HG02973 (cell line): ENCODE data around the gene LAMP5.

Experiments
- ATAC-seq: cut with Tn5 transposase; IDR thresholded peaks from one replicate; pipeline ENCODE4 v1.9.1; 2021; ENCODE audit warnings: moderate library complexity; ENCODE audit not compliant: unreplicated experiment

Gene LAMP5

DNA sequence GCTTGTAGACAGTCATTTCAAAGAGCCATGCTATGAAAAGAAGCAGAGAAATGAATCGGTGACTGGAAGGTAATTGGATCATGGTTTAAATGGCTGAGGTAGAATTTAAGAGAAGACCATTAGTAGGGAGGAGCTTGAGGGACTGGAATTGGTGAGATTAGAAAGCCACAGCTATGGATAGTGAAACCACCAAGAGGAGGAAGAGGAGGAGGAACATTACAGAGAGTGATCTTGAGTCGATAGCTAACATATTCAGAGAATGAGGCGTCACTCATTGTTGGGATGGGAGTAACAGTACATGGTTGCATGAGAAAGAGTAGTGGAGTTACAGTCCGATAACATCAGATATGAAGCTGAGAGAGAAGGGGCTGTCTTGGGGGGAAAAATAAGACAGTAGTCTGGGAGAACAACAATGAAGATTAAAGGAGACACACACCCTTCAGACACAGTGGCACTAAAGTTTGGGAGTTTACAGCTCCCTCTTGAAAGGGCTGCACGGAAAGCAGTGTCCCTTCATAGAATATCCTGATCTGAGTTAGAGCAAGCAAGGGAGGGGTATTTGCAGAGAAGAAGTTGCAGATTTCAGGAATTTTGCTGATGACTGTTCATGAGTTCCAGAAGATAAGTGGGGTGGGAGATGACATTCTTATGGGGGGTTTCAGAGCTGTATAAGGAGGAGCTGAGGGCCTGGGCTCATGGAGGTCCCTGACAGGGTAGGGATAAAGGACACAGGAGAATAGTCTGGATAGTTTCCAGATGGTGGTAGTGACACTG is 15.1 kb upstream of the LAMP5 start:
- ATAC-seq = no peak

DNA sequence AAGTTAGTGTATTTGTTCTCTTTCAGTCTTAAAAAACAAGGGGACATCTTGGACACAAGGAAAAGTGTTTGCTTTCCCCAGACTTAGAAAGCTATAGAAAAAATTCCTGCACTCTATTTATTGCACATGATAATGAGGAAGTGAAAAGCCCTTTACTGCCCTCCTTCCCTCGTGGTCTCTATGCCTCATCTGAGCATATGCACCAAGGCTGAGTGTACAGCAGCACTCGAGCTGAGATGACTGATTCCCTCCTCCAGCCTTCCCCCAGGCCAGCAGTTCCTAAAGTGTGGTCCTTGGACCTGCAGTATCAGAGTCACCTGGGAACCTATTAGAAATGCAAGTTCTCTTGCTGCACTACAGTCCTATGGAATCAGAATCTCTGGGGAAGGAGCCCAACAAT is 14.3 kb upstream of the LAMP5 start:
- ATAC-seq = no peak

GRCh38 chr20:9501473-9501872 is 12.9 kb upstream of the LAMP5 start:
- no peak for ATAC-seq

GRCh38 chr20:9503526-9504245 is 10.7 kb upstream of the LAMP5 start:
- ATAC-seq = no peak

- no peak for ATAC-seq
These were observed 8.0 kb upstream of the LAMP5 start for GRCh38 chr20:9506280-9506821.

DNA sequence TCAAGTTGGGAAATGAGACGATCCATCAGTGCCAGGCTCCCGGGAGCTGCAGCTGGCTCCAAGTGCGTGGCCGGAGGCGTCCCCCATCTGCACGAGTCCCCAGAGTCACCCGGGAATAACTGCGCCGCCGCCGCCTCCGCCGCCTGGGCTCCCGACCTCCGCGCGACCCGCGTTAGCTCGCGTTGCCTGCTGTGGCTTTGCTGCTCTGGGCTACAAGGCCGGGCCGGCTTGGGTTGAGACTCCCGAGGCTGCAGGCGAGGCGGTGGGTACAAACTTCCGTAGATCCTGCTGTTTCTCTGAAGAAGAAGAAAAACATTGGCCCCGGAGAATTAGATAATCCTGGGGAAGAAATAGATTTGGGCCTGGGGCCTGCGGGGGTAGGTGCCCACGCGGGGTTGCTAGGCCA is 7.4 kb upstream of the LAMP5 start:
- no peak for ATAC-seq

- no peak for ATAC-seq
These were observed 6.7 kb upstream of the LAMP5 start for GRCh38 chr20:9507544-9508239.

- no peak for ATAC-seq
These were observed 6.1 kb upstream of the LAMP5 start for GRCh38 chr20:9508240-9508661.

- ATAC-seq = no peak
These were observed 5.7 kb upstream of the LAMP5 start for GRCh38 chr20:9508696-9509178.

GRCh38 chr20:9509246-9509645 is 5.1 kb upstream of the LAMP5 start:
- no peak for ATAC-seq

DNA sequence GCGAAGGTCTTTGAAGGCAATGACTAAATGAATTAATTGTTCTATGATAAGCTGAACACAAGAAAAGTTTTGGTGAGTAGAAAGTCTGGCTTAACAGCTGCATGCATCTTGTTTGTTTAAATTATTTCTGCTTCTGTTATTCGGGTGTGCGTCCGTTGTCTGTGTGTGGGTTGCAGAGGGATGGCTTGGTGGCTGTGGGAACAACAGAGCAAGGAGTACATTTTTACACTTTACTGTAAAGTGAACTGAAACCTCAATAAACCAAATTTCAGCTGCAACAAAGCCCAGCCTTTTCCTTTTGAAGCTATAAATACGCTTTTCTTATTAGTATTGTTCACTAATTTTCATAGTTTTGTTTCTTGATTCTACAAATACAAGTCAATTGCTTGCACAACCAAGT is 3.5 kb upstream of the LAMP5 start:
- no peak for ATAC-seq

DNA sequence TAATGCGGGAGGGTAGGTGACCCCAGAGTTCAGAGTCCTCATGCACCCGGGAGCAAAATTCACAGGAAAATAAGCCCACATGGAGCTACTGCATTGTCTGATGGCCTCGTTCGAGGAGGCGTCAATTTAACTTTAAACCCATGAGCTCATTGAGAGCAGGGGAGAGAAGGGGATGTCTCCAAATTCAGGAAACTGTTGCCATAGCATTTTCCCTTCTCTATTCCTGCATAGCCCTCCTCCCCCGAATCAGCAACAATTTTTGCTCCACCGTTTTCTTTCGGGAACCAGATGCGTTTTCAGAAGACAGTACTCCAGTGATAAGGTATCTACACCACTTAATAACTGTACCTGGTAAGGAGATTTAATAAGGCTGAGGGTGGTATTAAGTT is 324 bp upstream of the LAMP5 start:
- ATAC-seq = no peak

DNA sequence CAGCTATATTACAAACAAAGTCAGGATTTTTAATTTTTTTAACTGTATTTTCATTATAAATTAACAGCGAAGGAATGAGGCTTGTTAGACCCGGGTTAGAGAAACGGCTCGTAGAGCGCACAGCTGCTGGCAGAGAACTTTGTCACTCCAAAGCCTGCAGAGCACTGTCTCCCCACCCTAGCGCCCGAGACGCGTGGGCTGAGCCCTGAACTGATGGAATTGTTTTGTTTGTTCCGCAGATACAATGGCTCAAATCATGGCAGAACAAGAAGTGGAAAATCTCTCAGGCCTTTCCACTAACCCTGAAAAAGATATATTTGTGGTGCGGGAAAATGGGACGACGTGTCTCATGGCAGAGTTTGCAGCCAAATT is 810 bp downstream of the LAMP5 start:
- ATAC-seq = no peak

DNA sequence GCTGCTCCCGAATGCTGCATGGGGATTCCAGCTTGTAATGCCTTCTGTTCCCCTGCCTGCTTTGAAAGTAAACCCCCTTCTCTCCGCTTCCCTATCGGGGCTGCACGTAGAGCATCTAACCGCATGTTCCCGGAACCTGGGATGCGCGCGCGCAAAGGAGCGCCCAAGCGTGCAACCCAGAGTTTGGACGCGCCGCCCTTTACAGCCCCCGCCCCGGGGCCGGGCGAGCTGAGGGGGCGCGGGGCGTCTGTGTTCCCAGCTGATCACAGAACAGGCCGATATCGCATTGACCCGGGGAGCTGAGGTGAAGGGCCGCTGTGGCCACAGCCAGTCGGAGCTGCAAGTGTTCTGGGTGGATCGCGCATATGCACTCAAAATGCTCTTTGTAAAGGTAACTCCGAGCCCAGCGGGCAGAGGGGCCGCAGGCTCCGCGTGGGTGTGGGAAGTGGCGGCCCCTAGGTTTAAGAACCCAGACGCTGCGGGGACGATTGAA is 1.4 kb downstream of the LAMP5 start:
- no peak for ATAC-seq

DNA sequence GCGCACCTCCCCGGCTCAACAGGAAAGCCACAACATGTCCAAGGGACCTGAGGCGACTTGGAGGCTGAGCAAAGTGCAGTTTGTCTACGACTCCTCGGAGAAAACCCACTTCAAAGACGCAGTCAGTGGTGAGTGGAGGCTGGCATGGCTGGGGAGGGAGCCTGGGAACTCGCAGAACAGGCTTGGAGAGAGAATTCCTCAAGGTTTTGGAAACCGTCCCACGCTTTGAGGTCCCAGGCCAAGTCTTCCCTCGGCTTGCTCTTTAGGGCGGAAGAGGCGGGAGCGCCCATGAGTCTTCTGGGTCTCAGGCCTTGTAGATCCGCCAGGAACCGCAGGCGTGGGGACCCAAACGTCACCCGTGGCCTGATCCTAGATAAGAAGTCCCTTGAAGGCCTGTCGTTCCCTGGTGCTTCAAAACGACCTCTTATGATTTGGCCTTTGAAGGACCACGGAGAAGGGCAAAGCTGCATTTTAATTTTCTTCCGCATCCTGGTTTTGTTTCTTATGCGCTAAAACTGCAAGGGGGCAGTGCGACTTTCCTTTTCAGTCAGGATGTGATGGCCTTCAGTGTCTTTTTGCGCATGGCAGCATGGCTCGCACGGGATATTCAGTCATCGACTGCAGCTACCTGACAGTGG is 2.0 kb downstream of the LAMP5 start:
- ATAC-seq = peak; percentile 34

DNA sequence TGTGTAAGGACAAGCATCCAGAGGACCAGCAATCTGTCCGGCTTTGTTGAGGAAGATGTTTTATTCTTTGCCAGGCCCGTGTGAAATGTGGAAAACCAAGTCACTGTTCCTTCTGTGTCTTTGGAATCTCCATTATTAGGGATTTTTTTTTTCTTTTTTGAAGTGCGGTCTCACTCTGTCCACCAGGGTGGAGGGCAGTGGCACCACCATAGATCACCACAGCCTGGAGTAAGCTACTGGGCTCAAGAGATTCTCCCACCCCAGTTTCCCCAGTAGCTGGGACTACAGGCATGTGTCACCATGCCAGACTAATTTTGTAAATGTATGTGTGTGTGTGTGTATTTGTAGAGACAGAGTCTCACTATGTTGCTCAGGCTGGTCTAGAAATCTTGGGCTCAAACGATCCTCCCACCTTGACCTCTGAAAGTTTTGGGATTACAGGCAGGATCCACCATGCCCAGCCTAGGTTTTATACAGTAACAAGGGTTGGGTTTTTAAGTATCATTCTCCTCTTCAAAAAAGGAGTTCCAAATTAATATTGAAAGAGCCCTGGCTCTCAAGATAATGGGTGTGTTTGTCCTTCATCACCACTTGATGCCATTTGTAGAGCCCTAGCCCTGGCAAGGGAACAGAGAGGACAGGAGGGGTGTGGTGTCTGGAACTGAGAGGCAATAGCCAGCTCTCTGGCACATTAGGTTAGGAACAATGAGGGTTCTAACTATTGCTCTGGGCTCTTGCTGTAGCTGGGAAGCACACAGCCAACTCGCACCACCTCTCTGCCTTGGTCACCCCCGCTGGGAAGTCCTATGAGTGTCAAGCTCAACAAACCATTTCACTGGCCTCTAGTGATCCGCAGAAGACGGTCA is 3.1 kb downstream of the LAMP5 start:
- no peak for ATAC-seq

DNA sequence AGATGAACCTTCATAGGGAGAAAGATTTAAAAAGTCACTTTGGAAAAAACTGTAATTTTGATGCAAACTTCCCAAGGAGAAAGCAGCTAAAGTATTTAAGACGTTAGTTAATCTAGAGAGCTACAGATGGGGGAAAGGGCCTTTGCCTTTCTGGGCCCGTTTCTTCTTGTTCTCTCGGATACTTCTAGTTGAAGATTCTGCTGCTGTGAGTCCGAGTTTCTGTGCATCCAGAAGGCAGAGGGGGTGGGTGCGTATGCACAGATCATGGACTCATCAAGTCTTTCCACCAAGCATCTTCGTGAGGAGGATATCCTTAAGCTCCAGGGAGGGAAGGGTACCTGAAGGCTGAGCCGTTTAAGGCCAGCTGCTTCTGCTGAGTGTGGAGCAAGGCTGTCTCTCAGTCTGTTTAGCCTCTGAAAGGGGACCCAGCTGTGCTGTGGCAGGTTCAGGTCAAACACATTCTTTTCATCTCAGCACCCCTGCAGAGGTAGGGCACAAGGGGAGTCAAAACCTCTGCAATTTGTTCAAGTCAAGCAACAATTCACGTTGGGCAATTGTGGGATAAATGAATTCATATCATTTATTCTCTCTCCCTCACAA is 4.3 kb downstream of the LAMP5 start:
- ATAC-seq = no peak

GRCh38 chr20:9520086-9520485 is 5.7 kb downstream of the LAMP5 start:
- no peak for ATAC-seq

- ATAC-seq = no peak
These were observed 9.2 kb downstream of the LAMP5 start for GRCh38 chr20:9523636-9524035.

DNA sequence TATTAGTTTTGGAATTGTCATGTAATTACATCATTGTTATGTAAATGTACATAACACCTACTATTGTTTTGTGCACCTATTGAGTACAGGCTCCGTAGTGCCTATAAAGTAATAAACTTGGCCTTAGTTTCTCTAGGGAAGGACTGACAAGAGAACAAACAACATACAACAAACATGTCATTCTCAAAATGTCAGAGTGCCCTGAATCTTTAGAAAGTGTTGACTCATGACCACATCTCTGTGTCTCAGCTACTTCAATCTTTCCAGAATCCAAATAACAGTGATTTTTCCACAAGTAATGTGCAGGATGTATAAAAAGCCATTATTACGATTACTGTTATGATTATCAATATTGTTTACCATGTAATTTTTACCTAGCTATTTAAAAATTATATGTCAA is 17.2 kb downstream of the LAMP5 start:
- ATAC-seq = no peak
